ENCODE measurements around the gene FZR1.
"Not testable (repeated sequence)": the region's sequence is repeated elsewhere in the genome, so short reads cannot be mapped to it uniquely, and the experiment has no call there.

FZR1 gene

GRCh38 chr19:3496392-3497273 is 9.5 kb upstream of the FZR1 start:
- no peak for DNase-seq (ENCODE audit: low spot score)

- no peak for DNase-seq (ENCODE audit: low spot score)
Measured at GRCh38 chr19:3497757-3498520, 8.2 kb upstream of the FZR1 start.

GRCh38 chr19:3499738-3500428 is 6.2 kb upstream of the FZR1 start:
- DNase-seq (ENCODE audit: low spot score) = no peak

GRCh38 chr19:3500429-3501101 is 5.5 kb upstream of the FZR1 start, which contains the start of gene DOHH:
DOHH (minus strand) TSS chr19:3500674; CDS start chr19:3496814, 3,860 bp downstream.
- peak; percentile 96 for DNase-seq (ENCODE audit: low spot score)

- no peak for DNase-seq (ENCODE audit: low spot score)
Measured at GRCh38 chr19:3501780-3502179, 4.3 kb upstream of the FZR1 start.

GRCh38 chr19:3503036-3503572 is 3.0 kb upstream of the FZR1 start:
- no peak for DNase-seq (ENCODE audit: low spot score)

GRCh38 chr19:3504735-3505134 is 1.4 kb upstream of the FZR1 start:
- no peak for DNase-seq (ENCODE audit: low spot score)

- no peak for DNase-seq (ENCODE audit: low spot score)
Measured at GRCh38 chr19:3506384-3507340, 551 bp downstream of the FZR1 start.

GRCh38 chr19:3507371-3508120 is 1.4 kb downstream of the FZR1 start:
- DNase-seq (ENCODE audit: low spot score) = no peak

- DNase-seq (ENCODE audit: low spot score) = not testable (repeated sequence)
Measured at GRCh38 chr19:3508121-3508661, 2.1 kb downstream of the FZR1 start.

GRCh38 chr19:3508771-3509535 is 2.8 kb downstream of the FZR1 start:
- no peak for DNase-seq (ENCODE audit: low spot score)

GRCh38 chr19:3509566-3509989 is 3.5 kb downstream of the FZR1 start:
- no peak for DNase-seq (ENCODE audit: low spot score)

- DNase-seq (ENCODE audit: low spot score) = no peak
Measured at GRCh38 chr19:3510727-3511126, 4.6 kb downstream of the FZR1 start.

GRCh38 chr19:3511506-3512251 is 5.6 kb downstream of the FZR1 start:
- no peak for DNase-seq (ENCODE audit: low spot score)

- no peak for DNase-seq (ENCODE audit: low spot score)
Measured at GRCh38 chr19:3512562-3513228, 6.6 kb downstream of the FZR1 start.

GRCh38 chr19:3513229-3514140 is 7.4 kb downstream of the FZR1 start:
- no peak for DNase-seq (ENCODE audit: low spot score)

Data from putamen (tissue), 1 donor.